WTC11 (cell line): ENCODE measurements around the gene GAA. TPM values are rescaled to one million over a fixed set of nuclear protein-coding genes. Genes with fewer than 3 reads are reported as not detected.

Experiments
- ATAC-seq: fragments of 200-7000 bp; cut with Tn5 transposase; 2 replicates; pipeline ENCODE4 v1.10.0; 2021; ENCODE audit warnings: mild to moderate bottlenecking, moderate library complexity
- CTCF ChIA-PET: fragments of 300-600 bp; sonication (Branson Sonifier 250); formaldehyde crosslinking; loops from one replicate; lab custom pipeline; 2021; ENCODE audit warnings: antibody characterized with exemption; lab: Charles Lee
- POLR2A ChIA-PET: fragments of 350-600 bp; sonication (Branson Sonifier 250); formaldehyde crosslinking; loops from one replicate; lab custom pipeline; 2021; ENCODE audit warnings: antibody characterized with exemption; lab: Charles Lee
- DNase-seq: peaks from one replicate; pipeline ENCODE4 v3.0.0; 2021; ENCODE audit warnings: low spot score
- H3K27ac Mint-ChIP-seq: 2 replicates; pipeline ENCODE4 v1.8.0; 2021; ENCODE audit warnings: mixed read lengths
- H3K27me3 Mint-ChIP-seq: 2 replicates; pipeline ENCODE4 v1.8.0; 2021; ENCODE audit warnings: low read depth, mild to moderate bottlenecking, moderate library complexity, mixed read lengths
- H3K36me3 Mint-ChIP-seq: 2 replicates; pipeline ENCODE4 v1.8.0; 2021; ENCODE audit warnings: mixed read lengths
- H3K4me1 Mint-ChIP-seq: 2 replicates; pipeline ENCODE4 v1.8.0; 2022; ENCODE audit warnings: mixed read lengths
- H3K4me3 Mint-ChIP-seq: 2 replicates; pipeline ENCODE4 v1.8.0; 2021; ENCODE audit warnings: mild to moderate bottlenecking, moderate library complexity, mixed read lengths
- H3K9me3 Mint-ChIP-seq: 2 replicates; pipeline ENCODE4 v1.8.0; 2021; ENCODE audit warnings: mixed read lengths
- CTCF ChIP-seq: fragments of 200-600 bp; IDR thresholded peaks from 2 replicates; pipeline ENCODE4 v1.8.0; 2022; ENCODE audit warnings: antibody characterized with exemption
- ELF4 ChIP-seq: sonication (generic); formaldehyde crosslinking; IDR thresholded peaks from 2 replicates; pipeline ENCODE4 v1.8.1; 2022; ENCODE audit warnings: low read depth, mild to moderate bottlenecking, moderate library complexity, missing genetic modification reagents
- FOXP4 ChIP-seq: sonication (generic); formaldehyde crosslinking; IDR thresholded peaks from 2 replicates; pipeline ENCODE4 v1.8.0; 2022; ENCODE audit warnings: mild to moderate bottlenecking, missing genetic modification reagents
- HMGXB4 ChIP-seq: sonication (generic); formaldehyde crosslinking; IDR thresholded peaks from 2 replicates; pipeline ENCODE4 v1.8.1; 2023; ENCODE audit warnings: mild to moderate bottlenecking, moderate library complexity, missing genetic modification reagents
- KAT7 ChIP-seq: sonication (generic); formaldehyde crosslinking; IDR thresholded peaks from 2 replicates; pipeline ENCODE4 v1.8.1; 2023; ENCODE audit warnings: missing genetic modification reagents, mild to moderate bottlenecking, borderline replicate concordance
- NFE2L1 ChIP-seq: sonication (generic); formaldehyde crosslinking; IDR thresholded peaks from 2 replicates; pipeline ENCODE4 v1.8.1; 2023; ENCODE audit warnings: missing genetic modification reagents
- NR1H2 ChIP-seq: sonication (generic); formaldehyde crosslinking; IDR thresholded peaks from 2 replicates; pipeline ENCODE4 v1.9.0; 2021; ENCODE audit warnings: mild to moderate bottlenecking, moderate library complexity, missing genetic modification reagents
- RELA ChIP-seq: sonication (generic); formaldehyde crosslinking; IDR thresholded peaks from 2 replicates; pipeline ENCODE4 v1.8.1; 2022; ENCODE audit warnings: missing genetic modification reagents, mild to moderate bottlenecking, borderline replicate concordance
- STAT6 ChIP-seq: sonication (generic); formaldehyde crosslinking; conservative IDR thresholded peaks from 2 replicates; pipeline ENCODE4 v1.8.1; 2023; ENCODE audit warnings: mild to moderate bottlenecking, low read depth, missing genetic modification reagents, moderate library complexity
- TEAD1 ChIP-seq: sonication (generic); formaldehyde crosslinking; IDR thresholded peaks from 2 replicates; pipeline ENCODE4 v1.8.0; 2022; ENCODE audit warnings: mild to moderate bottlenecking, missing genetic modification reagents
- TP53 ChIP-seq: sonication (generic); formaldehyde crosslinking; IDR thresholded peaks from 2 replicates; pipeline ENCODE4 v1.8.1; 2023; ENCODE audit warnings: mild to moderate bottlenecking, missing genetic modification reagents
- ZNF138 ChIP-seq: sonication (generic); formaldehyde crosslinking; conservative IDR thresholded peaks from 2 replicates; pipeline ENCODE4 v1.8.1; 2022; ENCODE audit warnings: mild to moderate bottlenecking, moderate library complexity, missing genetic modification reagents
- ZNF219 ChIP-seq: sonication (generic); formaldehyde crosslinking; IDR thresholded peaks from 2 replicates; pipeline ENCODE4 v1.8.0; 2023; ENCODE audit warnings: missing genetic modification reagents, mild to moderate bottlenecking, borderline replicate concordance
- ZNF317 ChIP-seq: sonication (generic); formaldehyde crosslinking; IDR thresholded peaks from 2 replicates; pipeline ENCODE4 v1.8.1; 2023; ENCODE audit warnings: low read depth, mild to moderate bottlenecking, moderate library complexity, missing genetic modification reagents, borderline replicate concordance
- ZNF425 ChIP-seq: fragments of 250-450 bp; sonication (Bioruptor Pico); conservative IDR thresholded peaks from 2 replicates; pipeline ENCODE4 v1.9.0; 2021; ENCODE audit warnings: mild to moderate bottlenecking
- total RNA-seq: library from RNA; stranded (reverse); gene quantifications from 3 replicates; pipeline ENCODE4 v1.2.3, GENCODE V29; 2021

GAA gene
- total RNA-seq, 1 experiment from 2014 or later = 91.6 TPM

- TF ChIP-seq FOXP4 (CRISPR knock-in tag) = no peak
- TF ChIP-seq NFE2L1 (CRISPR knock-in tag) = no peak
- TF ChIP-seq ZNF219 = no peak
- no peak for TF ChIP-seq KAT7 (CRISPR knock-in tag)
- no peak for TF ChIP-seq TP53
- TF ChIP-seq CTCF = no peak
- TF ChIP-seq ELF4 (CRISPR knock-in tag) = no peak
- no peak for TF ChIP-seq RELA (CRISPR knock-in tag)
- no peak for TF ChIP-seq NR1H2 (CRISPR knock-in tag)
- TF ChIP-seq ZNF317 (CRISPR knock-in tag) = no peak
- TF ChIP-seq ZNF425 = no peak
These were observed 6.9 kb downstream of the GAA start (continued) for GRCh38 chr17:80108036-80108971.

- ATAC-seq (no peak), DNase-seq (peak; percentile 4)
- Mint-ChIP-seq H3K9me3 (no peaks in the 10 kb centered on the region), H3K36me3 (no peaks in the 10 kb centered on the region; the same call in 1 of the 2 replicates), H3K4me3 (no peak overlapping the region), H3K27me3 (no peaks in the 10 kb centered on the region), H3K4me1 (peaks cover 6% of the 10 kb centered on the region; the same call in 1 of the 2 replicates), H3K27ac (peak overlapping the region; percentile 23; the same call in 1 of the 2 replicates)
- no peak for TF ChIP-seq TEAD1 (CRISPR knock-in tag)
- ChIA-PET CTCF (interaction anchor here (0.8 to 5.4 kb wide), 2 partner anchors 8 to 101 kb away, joined by 3 to 55 read pairs; partner anchors contain the start of gene GAA), POLR2A (interaction anchor here (0.6 kb wide), 1 partner anchor 37 kb away, joined by 4 read pairs; no protein-coding TSS in a partner anchor)
These were observed 7.8 kb downstream of the GAA start for GRCh38 chr17:80109066-80109660.

- peaks cover 6% of the 10 kb centered on the region; the same call in 1 of the 2 replicates for H3K4me1 Mint-ChIP-seq
- no peak overlapping the region for H3K4me3 Mint-ChIP-seq
- ChIA-PET CTCF (interaction anchor here (0.8 to 5.4 kb wide), 4 partner anchors 9 to 101 kb away, joined by 3 to 55 read pairs (median 4); partner anchors contain the start of gene GAA), POLR2A (no interaction called here)
- TF ChIP-seq HMGXB4 (CRISPR knock-in tag) (no peak), TEAD1 (CRISPR knock-in tag) (no peak), ELF4 (CRISPR knock-in tag) (no peak), ZNF138 (CRISPR knock-in tag) (no peak), STAT6 (CRISPR knock-in tag) (no peak)
- no peaks in the 10 kb centered on the region for H3K27me3 Mint-ChIP-seq
- DNase-seq (peak; percentile 9), ATAC-seq (no peak)
- H3K36me3 Mint-ChIP-seq = peaks cover 4% of the 10 kb centered on the region
- no peak overlapping the region for H3K27ac Mint-ChIP-seq
- no peaks in the 10 kb centered on the region for H3K9me3 Mint-ChIP-seq
These were observed 8.5 kb downstream of the GAA start for GRCh38 chr17:80109713-80110446.
